Measurements from ENCODE around the gene TCTA.

The TCTA gene

DNA sequence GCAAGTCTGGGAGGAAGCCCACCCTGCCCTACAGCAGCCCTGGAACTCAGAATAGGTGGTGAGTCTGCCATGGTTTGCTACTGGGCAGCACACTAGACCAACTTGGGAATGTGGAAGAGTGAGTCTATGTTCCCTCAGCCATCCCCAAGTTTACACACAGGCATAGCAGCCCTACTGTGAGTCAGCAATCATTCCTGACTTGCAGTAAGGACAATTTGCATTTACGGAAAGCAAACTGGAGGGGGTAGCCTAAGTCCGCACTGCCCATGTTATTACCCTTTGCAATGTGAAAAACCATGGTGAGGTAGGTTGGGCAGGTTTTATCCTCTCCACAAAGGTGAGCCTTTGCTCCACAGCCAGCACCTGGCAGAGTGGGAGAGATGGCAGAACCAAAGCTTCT lies 4.6 kb downstream of the TCTA start:
- H3K4me1 ChIP-seq, result peaks cover 0 to 36% (median 22%) of the 10 kb centered on the region in 4 donors
- H3K27ac ChIP-seq, result no peak overlapping the region
- TF ChIP-seq CTCF (IDR thresholded peaks at IDR 0.05), result no peak
- no peak for DNase-seq
- no peak overlapping the region for H3K4me3 ChIP-seq
- peaks cover 4 to 66% (median 6%) of the 10 kb centered on the region in 3 donors for H3K36me3 ChIP-seq
- H3K9me3 ChIP-seq, result no peaks in the 10 kb centered on the region
- intact Hi-C loops (cut with DNase I; ENCODE audit: low total_unique reads), result no loop called here
- no peaks in the 10 kb centered on the region for H3K27me3 ChIP-seq

DNA sequence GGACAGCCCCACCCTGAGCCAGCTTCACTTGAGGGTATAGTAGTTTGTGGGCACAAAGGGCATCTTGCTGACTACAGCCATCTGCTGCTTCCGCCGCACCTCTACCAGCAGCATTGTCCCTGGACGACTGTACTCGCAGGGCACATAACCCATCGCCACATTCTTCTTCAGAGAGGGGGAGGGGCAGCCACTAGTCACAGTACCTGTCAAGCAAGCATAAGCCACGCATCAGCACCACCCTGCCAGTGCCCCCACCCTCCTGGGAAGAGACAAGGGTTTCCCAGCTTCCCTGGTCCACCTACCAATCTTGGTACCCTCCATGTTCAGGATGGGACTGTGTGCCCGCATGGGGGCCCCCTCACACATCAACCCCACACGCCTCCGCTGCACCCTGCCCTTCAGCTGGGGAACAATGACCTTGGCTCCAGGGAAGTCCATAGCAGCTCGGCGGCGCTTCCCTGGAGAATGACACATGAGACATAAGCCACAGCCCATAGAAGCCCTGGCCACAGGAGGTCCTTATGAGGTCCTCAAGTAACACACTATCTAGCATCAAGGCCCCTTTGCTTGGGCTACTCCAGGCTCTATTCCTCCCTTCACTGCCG lies 5.4 kb downstream of the TCTA start:
- no peak for TF ChIP-seq CTCF (IDR thresholded peaks at IDR 0.05)
- Histone ChIP-seq H3K4me3 (no peak overlapping the region), H3K27ac (no peak overlapping the region), H3K9me3 (no peaks in the 10 kb centered on the region), H3K4me1 (peaks cover 0 to 43% (median 29%) of the 10 kb centered on the region in 4 donors), H3K27me3 (no peaks in the 10 kb centered on the region), H3K36me3 (peaks cover 4 to 66% (median 6%) of the 10 kb centered on the region in 3 donors)
- intact Hi-C loops (cut with DNase I; ENCODE audit: low total_unique reads), result no loop called here
- no peak for DNase-seq

- Histone ChIP-seq H3K4me3 (peak overlapping the region; percentile 39 to 44), H3K9me3 (no peaks in the 10 kb centered on the region), H3K36me3 (peaks cover 0 to 62% (median 17%) of the 10 kb centered on the region in 3 donors), H3K27me3 (no peaks in the 10 kb centered on the region), H3K27ac (peak overlapping the region in 1 of 2 donors; percentile 69), H3K4me1 (peaks cover 0 to 19% (median 12%) of the 10 kb centered on the region in 4 donors)
- TF ChIP-seq CTCF (IDR thresholded peaks at IDR 0.05), result no peak
- no peak for DNase-seq
- intact Hi-C loops (cut with DNase I; ENCODE audit: low total_unique reads), result no loop called here
Measured at GRCh38 chr3:49421890-49422378, 9.7 kb downstream of the TCTA start.

DNA sequence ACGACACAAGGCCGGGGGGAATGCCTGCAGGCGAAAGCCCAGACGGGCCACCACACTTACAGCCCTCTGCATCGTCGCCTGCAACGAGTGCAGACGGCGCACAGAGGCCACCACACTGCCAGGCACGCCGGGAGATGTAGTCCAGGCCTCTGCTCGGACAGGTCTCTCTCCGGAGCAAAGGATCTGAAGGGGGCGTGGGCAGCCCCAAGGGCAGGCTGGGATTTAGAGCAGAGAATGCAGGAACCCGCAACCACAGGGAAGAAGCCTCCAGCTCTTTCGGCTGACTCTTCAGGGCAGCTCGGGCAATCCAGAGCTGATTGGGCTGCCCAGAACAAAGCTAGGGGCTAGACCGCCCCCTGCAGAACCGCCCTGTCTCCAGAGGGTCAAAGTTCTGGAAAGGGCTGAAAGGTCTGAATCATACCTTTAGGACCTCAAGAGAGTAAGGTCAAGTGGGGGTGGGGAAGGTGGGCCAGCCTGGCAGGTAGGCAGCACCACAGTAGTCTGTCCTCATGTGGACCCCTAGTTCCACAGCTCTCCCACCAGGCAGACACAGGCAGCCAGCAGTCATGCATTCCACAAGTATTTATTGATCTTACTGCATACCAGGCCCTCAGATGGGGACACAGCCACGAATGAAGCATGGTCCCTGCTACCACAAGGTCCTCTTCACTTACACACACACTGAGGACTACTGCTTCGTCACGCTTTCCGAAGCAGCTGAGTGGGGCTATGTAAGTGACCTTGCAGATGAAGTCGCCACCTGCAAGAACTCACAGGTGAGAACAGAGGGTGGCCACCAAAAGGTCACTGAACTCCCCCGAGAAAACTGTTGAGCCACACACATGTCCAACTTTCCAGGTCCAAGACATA lies 10.4 kb downstream of the TCTA start, which contains the start of gene AMT:
Gene AMT (minus strand): TSS at position 95 of the 870 bp plus-strand sequence. CDS start 23 bp downstream, at position 72.
- DNase-seq, result no peak
- H3K27me3 ChIP-seq, result no peaks in the 10 kb centered on the region
- intact Hi-C loops (cut with DNase I; ENCODE audit: low total_unique reads), result no loop called here
- H3K36me3 ChIP-seq, result peaks cover 0 to 56% (median 17%) of the 10 kb centered on the region in 3 donors
- peak within 1 kb of the TSS; percentile 39 to 44 for H3K4me3 ChIP-seq
- peak within 1 kb of the TSS in 1 of 2 donors; percentile 69 for H3K27ac ChIP-seq
- H3K9me3 ChIP-seq, result no peaks in the 10 kb centered on the region
- no peak for TF ChIP-seq CTCF (IDR thresholded peaks at IDR 0.05)
- H3K4me1 ChIP-seq, result peaks cover 0 to 19% (median 12%) of the 10 kb centered on the region in 4 donors

DNA sequence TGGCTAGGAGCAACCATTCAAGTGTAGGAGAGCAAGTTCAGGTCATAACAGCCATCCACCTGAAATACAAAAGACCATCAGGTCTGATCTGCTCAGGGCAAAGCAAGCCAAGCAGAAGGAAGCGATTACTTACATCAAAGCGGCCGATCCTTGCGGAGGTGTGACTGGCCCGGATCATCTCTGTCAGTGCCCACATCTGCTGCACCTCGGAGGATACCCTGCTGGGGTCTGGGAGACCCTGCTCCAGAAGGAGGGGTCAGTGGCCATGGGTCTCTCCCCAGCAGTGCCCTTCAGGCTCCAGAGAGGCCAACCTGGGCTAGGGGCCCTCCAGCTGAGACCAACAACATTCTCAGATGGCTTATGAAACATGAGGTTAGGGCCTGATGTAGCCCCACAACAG lies 12.6 kb downstream of the TCTA start:
- Histone ChIP-seq H3K27me3 (no peaks in the 10 kb centered on the region), H3K4me1 (peaks cover 0 to 28% (median 16%) of the 10 kb centered on the region in 4 donors), H3K27ac (no peak overlapping the region), H3K4me3 (no peak overlapping the region), H3K9me3 (no peaks in the 10 kb centered on the region), H3K36me3 (peaks cover 0 to 36% (median 17%) of the 10 kb centered on the region in 3 donors)
- DNase-seq, result no peak
- TF ChIP-seq CTCF (IDR thresholded peaks at IDR 0.05), result no peak
- intact Hi-C loops (cut with DNase I; ENCODE audit: low total_unique reads), result no loop called here
